ENCODE measurements around the gene GFRA4. TPM values are rescaled to one million over a fixed set of nuclear protein-coding genes. Genes with fewer than 3 reads are reported as not detected.

GFRA4 gene
- total and polyA plus RNA-seq, 9 donors, result 0.22 TPM; not detected in 8

GRCh38 chr20:3679749-3680700, 16.8 kb upstream of the GFRA4 start:
- intact Hi-C loops (cut with DNase I), result loop anchor here in 3 of 4 donors (5.0 to 10.0 kb wide), 3 partner anchors 32 to 92 kb away; partner anchors contain the start of genes ADISSP (in 1 of the 3) and SIGLEC1 (in 1 of the 3)
- peak overlapping the region; percentile 63 to 76 for H3K27ac ChIP-seq
- H3K4me1 ChIP-seq (ENCODE audit: insufficient read depth), result peaks cover 16% of the 10 kb centered on the region

GRCh38 chr20:3678856-3679720, 15.9 kb upstream of the GFRA4 start:
- WGBS, 3 donors, result 77 to 89% (median 89%) methylated on average over 14 of the region's 14 CpGs
- H3K27ac ChIP-seq, result peak overlapping the region; percentile 76 to 81

More at GRCh38 chr20:3679749-3680700, 16.8 kb upstream of the GFRA4 start:
- no peaks in the 10 kb centered on the region for H3K36me3 ChIP-seq
- no peaks in the 10 kb centered on the region for H3K27me3 ChIP-seq
- peak; percentile 51 to 79 (median 76) for DNase-seq
- H3K9me3 ChIP-seq, result no peaks in the 10 kb centered on the region
- 39 to 61% (median 42%) methylated on average over 18 of the region's 18 CpGs for WGBS, 3 donors
- H3K4me3 ChIP-seq, result peak overlapping the region; percentile 62
- TF ChIP-seq POLR2A (IDR thresholded peaks at IDR 0.05) (no peak), EP300 (IDR thresholded peaks at IDR 0.05) (no peak), CTCF (IDR thresholded peaks at IDR 0.05) (no peak)

GRCh38 chr20:3678198-3678597, 15.0 kb upstream of the GFRA4 start:
- Histone ChIP-seq H3K4me3 (no peak overlapping the region), H3K4me1 (ENCODE audit: insufficient read depth) (peaks cover 16% of the 10 kb centered on the region), H3K27ac (peak overlapping the region; percentile 70 to 81), H3K36me3 (no peaks in the 10 kb centered on the region), H3K9me3 (no peaks in the 10 kb centered on the region), H3K27me3 (no peaks in the 10 kb centered on the region)
- TF ChIP-seq CTCF (IDR thresholded peaks at IDR 0.05) (no peak), EP300 (IDR thresholded peaks at IDR 0.05) (no peak), POLR2A (IDR thresholded peaks at IDR 0.05) (no peak)
- intact Hi-C loops (cut with DNase I), result loop anchor here in 2 of 4 donors (5.0 kb wide), 2 partner anchors 34 to 94 kb away; partner anchors contain the start of gene SIGLEC1 (in 1 of the 2)
- DNase-seq, result peak in 3 of 5 donors; percentile 39 to 53 (median 45)
- 33 to 45% (median 42%) methylated on average over 2 of the region's 2 CpGs for WGBS, 3 donors

More at GRCh38 chr20:3678856-3679720, 15.9 kb upstream of the GFRA4 start:
- H3K27me3 ChIP-seq, result no peaks in the 10 kb centered on the region
- no peak for TF ChIP-seq EP300 (IDR thresholded peaks at IDR 0.05)
- DNase-seq, result peak in 1 of 5 donors; percentile 39
- H3K4me1 ChIP-seq (ENCODE audit: insufficient read depth), result peaks cover 16% of the 10 kb centered on the region
- intact Hi-C loops (cut with DNase I), result loop anchor here in 2 of 4 donors (5.0 kb wide), 2 partner anchors 33 to 93 kb away; partner anchors contain the start of gene SIGLEC1 (in 1 of the 2)
- no peaks in the 10 kb centered on the region for H3K36me3 ChIP-seq
- H3K4me3 ChIP-seq, result no peak overlapping the region
- H3K9me3 ChIP-seq, result no peaks in the 10 kb centered on the region

GRCh38 chr20:3677733-3678132, 14.5 kb upstream of the GFRA4 start:
- Histone ChIP-seq H3K9me3 (no peaks in the 10 kb centered on the region), H3K27ac (peak overlapping the region; percentile 70 to 81), H3K4me1 (ENCODE audit: insufficient read depth) (peaks cover 16% of the 10 kb centered on the region), H3K27me3 (no peaks in the 10 kb centered on the region), H3K36me3 (no peaks in the 10 kb centered on the region), H3K4me3 (no peak overlapping the region)
- intact Hi-C loops (cut with DNase I), result loop anchor here (2.0 to 5.0 kb wide), 3 partner anchors 33 to 95 kb away; partner anchors contain the start of gene SIGLEC1 (in 1 of the 4)
- TF ChIP-seq CTCF (IDR thresholded peaks at IDR 0.05) (no peak), POLR2A (IDR thresholded peaks at IDR 0.05) (no peak), EP300 (IDR thresholded peaks at IDR 0.05) (no peak)
- DNase-seq, result peak; percentile 80 to 93 (median 90)
- 12 to 17% (median 14%) methylated on average over 8 of the region's 8 CpGs for WGBS, 3 donors

Data from ovary (tissue), 9 donors.